Posterior vena cava (tissue), 2 donors: ENCODE measurements around the gene HOXD9. TPM values are rescaled to one million over a fixed set of nuclear protein-coding genes. Genes with fewer than 3 reads are reported as not detected.

Experiments
- DNase-seq: peaks from one replicate; pipeline ENCODE4 v3.0.0-alpha.2; 2020; ENCODE audit warnings: low spot score
- intact Hi-C, 2 donors: fragments of 100-400 bp; cut with DNase I; formaldehyde crosslinking; loops; one replicate each; pipeline versions ENCODE4 v1.14.1 to v1.14.2; 2022 to 2023
- microRNA-seq, 2 donors: library from miRNA; unstranded; fragments of <30 nt; microRNA quantifications; one replicate each; pipeline ENCODE4 v1.2.0, GENCODE V29; 2020 to 2021; ENCODE audit warnings: borderline microRNAs expressed in 2 of 2
- total RNA-seq, 2 donors: library from RNA; stranded (reverse); fragmentation: NEBNext Ultra II Directional; extraction: Animal tissue kit (Norgen Biotek cat#: 25700); gene quantifications; one replicate each; pipeline ENCODE4 v1.2.1, GENCODE V29; 2021
- donor health status: DM: yes; HTN: yes; CAD: no.
- donor health status: DM: yes; HTN: yes; CAD: no.

HOXD9 gene
- total RNA-seq, 2 donors from 2014 or later, result 7.9 to 12.0 TPM

- intact Hi-C loops, result no loop called here
- no peak for DNase-seq
Observed at GRCh38 chr2:176169181-176169580, 46.7 kb downstream of the HOXD9 start.

GRCh38 chr2:176169711-176170110, 47.2 kb downstream of the HOXD9 start:
- no peak for DNase-seq
- intact Hi-C loops, result no loop called here

- intact Hi-C loops, result no loop called here
Observed at GRCh38 chr2:176170602-176171305, 48.2 kb downstream of the HOXD9 start.

GRCh38 chr2:176171351-176172006, 49.0 kb downstream of the HOXD9 start:
- no peak for DNase-seq
- intact Hi-C loops, result no loop called here

More at GRCh38 chr2:176170602-176171305, 48.2 kb downstream of the HOXD9 start:
- no peak for DNase-seq

DNA sequence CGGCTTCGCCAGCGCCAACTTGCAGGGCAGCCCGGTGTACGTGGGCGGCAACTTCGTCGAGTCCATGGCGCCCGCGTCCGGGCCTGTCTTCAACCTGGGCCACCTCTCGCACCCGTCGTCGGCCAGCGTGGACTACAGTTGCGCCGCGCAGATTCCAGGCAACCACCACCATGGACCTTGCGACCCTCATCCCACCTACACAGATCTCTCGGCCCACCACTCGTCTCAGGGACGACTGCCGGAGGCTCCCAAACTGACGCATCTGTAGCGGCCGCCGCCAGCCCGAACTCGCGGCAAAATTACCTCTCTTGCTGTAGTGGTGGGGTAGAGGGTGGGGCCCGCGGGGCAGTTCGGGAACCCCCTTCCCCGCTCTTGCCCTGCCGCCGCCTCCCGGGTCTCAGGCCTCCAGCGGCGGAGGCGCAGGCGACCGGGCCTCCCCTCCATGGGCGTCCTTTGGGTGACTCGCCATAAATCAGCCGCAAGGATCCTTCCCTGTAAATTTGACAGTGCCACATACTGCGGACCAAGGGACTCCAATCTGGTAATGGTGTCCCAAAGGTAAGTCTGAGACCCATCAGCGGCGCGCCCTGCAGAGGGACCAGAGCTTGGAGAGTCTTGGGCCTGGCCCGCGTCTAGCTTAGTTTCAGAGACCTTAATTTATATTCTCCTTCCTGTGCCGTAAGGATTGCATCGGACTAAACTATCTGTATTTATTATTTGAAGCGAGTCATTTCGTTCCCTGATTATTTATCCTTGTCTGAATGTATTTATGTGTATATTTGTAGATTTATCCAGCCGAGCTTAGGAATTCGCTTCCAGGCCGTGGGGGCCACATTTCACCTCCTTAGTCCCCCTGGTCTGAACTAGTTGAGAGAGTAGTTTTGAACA, 49.7 kb downstream of the HOXD9 start:
- no peak for DNase-seq

GRCh38 chr2:176172895-176173566, 50.5 kb downstream of the HOXD9 start:
- intact Hi-C loops, result no loop called here
- no peak for DNase-seq

More for the DNA sequence above, 49.7 kb downstream of the HOXD9 start:
- intact Hi-C loops, result no loop called here

DNA sequence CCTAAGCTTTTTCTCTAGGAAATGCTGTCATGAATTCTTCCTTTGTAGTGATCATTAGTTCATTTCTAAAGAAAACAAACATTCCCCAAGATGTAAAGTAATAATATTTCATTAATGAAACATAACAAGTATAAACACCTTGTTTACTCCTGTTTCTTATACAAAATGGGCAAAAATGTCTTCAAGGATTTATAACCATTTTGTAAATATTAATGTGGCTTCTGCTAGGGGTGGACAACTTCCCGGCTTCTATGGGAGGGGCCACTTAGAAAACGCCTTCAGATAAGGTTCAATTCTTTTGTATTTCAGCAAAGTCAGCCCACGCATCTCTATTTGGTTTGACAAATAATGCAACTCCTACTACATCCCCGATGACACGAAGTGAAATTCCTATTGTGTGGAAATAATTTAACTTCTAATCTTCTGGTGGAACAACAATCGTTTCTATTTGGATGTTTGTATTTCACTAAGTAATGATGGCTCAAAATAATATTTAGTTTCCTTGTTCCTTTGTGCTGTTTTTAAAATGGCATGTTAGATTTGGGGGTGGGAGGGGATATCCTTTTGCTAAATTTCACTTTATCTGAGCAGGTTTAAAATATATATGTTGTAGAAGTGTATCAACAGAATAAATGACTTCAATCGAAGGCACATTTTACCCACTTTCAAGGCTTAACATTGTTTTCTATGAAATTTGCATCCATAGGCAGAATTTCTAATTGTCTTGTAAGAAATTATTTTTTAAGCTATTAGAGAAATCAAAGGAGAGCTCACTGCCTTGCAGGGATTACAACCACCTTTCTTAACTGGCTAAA, 51.3 kb downstream of the HOXD9 start:
- DNase-seq, result no peak
- intact Hi-C loops, result no loop called here

DNA sequence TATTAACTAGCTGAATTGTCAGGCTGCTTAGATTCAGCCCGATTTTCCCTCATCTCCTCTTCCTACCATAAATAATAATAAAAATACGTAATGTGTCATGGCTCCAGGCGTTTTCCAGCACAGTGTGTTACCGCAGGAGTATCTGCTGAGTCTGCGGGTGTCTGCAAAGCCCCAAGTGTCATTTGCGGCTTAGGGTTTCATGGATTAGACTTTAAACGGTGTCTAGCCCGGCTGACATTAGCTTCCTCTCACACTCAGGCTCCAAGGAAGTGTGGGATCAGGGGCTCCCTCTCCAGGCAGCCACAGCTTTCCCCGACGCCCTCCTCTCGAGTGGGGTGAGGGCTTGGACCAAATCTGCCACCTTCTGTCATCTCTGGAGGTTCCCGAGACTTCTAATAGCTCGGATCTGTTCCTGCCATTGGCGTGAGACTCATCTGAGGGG, 51.9 kb downstream of the HOXD9 start:
- DNase-seq, result no peak
- intact Hi-C loops, result no loop called here

Small RNAs within 50 kb of the gene (microRNA-seq; reads per million reads assigned to microRNA genes)
- 26,410 to 33,177 reads per million in 2 donors for gene MIR10B

Other genes starting within 250 kb of the HOXD9 start
- gene LNPK, start 120.5 kb upstream of the HOXD9 start, total RNA-seq, result 10 to 100 TPM; 30.5 to 37.2 TPM
- not detected for gene EVX2, start 38.8 kb upstream of the HOXD9 start, total RNA-seq
- not detected for gene HOXD13, start 30.0 kb upstream of the HOXD9 start, total RNA-seq
- not detected for gene HOXD12, start 22.9 kb upstream of the HOXD9 start, total RNA-seq
- gene HOXD11, start 15.4 kb upstream of the HOXD9 start, total RNA-seq, result 1 to 10 TPM in 1 of 2 donors, under 1 TPM in 1; 0.32 to 5.3 TPM
- gene HOXD10, start 5.9 kb upstream of the HOXD9 start, total RNA-seq, result 10 to 100 TPM in 1 of 2 donors, 1 to 10 TPM in 1; 1.6 to 10.1 TPM
- 10 to 100 TPM; 30.6 to 31.3 TPM for gene HOXD8, start 7.0 kb downstream of the HOXD9 start, total RNA-seq
- gene HOXD4, start 28.8 kb downstream of the HOXD9 start, total RNA-seq, result 1 to 10 TPM; 7.2 to 9.9 TPM
- 10 to 100 TPM in 1 of 2 donors, 1 to 10 TPM in 1; 9.0 to 10.9 TPM for gene HOXD3, start 34.6 kb downstream of the HOXD9 start, total RNA-seq
- under 1 TPM; 0.46 to 0.48 TPM for gene HOXD1, start 65.9 kb downstream of the HOXD9 start, total RNA-seq
- gene MTX2, start 146.7 kb downstream of the HOXD9 start, total RNA-seq, result 10 to 100 TPM; 18.7 to 20.1 TPM